ENCODE results near the gene NKX2-3. TPM values are rescaled to one million over a fixed set of nuclear protein-coding genes. Genes with fewer than 3 reads are reported as not detected.

Gene NKX2-3
- total and polyA plus RNA-seq, 8 donors = 0.45 to 5.8 (median 1.1) TPM; not detected in 1

DNA sequence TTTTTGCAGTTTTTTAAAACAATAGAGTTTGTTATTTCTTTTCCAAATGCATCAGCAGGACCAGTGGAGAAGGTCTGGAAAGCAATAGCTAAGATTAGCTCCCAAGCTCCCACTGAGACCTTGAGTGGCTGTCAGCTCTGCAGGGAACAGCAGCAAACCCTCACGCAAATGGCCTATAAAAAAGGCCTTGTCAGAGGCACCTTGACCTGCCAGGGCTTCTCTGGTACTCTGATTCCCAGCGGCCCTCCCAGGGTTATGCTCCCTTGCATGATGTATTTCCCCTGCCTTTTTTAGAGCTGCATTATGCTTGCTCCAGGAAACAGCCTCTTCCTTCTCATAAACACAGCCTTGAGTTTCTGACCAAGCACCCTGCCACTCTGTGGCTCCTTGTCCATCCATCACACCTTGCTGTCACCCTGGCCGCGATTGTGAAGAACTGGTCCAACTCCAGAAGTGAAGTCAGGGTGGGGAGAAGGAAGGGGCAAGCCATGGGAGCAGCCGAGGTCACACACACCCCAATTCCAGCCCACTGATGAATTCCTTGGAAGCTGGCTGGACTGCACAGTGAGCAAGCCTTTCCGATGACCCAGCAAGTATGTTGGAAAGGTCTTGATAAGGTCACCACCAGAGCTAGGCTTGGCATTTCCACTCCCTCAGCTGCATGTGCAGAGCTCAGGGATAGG, 35.3 kb upstream of the NKX2-3 start:
- Histone ChIP-seq H3K36me3 (no peaks in the 10 kb centered on the region), H3K4me1 (no peaks in the 10 kb centered on the region), H3K4me3 (no peak overlapping the region), H3K27me3 (peaks cover 0 to 27% (median 0%) of the 10 kb centered on the region in 3 donors), H3K9me3 (peaks cover 0 to 16% (median 14%) of the 10 kb centered on the region in 4 donors), H3K27ac (no peak overlapping the region)
- 37 to 69% (median 55%) methylated on average over 6 of the region's 6 CpGs for WGBS, 5 donors
- TF ChIP-seq POLR2AphosphoS5 (IDR thresholded peaks at IDR 0.05) = no peak
- TF ChIP-seq EP300 (IDR thresholded peaks at IDR 0.05) = no peak
- no peak for TF ChIP-seq POLR2A (IDR thresholded peaks at IDR 0.05)
- TF ChIP-seq, protein P1, sequence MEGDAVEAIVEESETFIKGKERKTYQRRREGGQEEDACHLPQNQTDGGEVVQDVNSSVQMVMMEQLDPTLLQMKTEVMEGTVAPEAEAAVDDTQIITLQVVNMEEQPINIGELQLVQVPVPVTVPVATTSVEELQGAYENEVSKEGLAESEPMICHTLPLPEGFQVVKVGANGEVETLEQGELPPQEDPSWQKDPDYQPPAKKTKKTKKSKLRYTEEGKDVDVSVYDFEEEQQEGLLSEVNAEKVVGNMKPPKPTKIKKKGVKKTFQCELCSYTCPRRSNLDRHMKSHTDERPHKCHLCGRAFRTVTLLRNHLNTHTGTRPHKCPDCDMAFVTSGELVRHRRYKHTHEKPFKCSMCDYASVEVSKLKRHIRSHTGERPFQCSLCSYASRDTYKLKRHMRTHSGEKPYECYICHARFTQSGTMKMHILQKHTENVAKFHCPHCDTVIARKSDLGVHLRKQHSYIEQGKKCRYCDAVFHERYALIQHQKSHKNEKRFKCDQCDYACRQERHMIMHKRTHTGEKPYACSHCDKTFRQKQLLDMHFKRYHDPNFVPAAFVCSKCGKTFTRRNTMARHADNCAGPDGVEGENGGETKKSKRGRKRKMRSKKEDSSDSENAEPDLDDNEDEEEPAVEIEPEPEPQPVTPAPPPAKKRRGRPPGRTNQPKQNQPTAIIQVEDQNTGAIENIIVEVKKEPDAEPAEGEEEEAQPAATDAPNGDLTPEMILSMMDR (IDR thresholded peaks at IDR 0.05) = no peak
- intact Hi-C loops (cut with DNase I; ENCODE audit: low total_unique reads) = no loop called here
- DNase-seq = peak in 1 of 2 donors; percentile 6

DNA sequence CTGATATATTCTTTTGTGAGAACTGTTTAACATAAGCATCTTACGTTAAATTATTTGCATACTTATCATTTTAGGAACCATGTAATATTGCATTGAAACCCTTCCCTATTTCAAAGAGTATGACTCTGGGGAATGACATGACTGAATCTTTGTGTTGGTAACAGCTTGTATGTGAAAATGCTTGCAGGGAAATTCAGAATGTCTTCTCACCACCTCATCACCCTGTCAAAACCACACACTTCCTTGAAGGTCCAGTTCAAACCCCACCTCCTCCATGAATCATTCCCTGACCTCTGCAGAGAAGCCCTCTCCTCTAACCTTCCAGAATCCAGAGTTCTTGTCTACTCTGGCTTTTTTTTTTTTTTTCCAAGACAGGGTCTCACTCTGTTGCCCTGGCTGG, 26.3 kb upstream of the NKX2-3 start:
- DNase-seq = no peak
- no peak overlapping the region for H3K27ac ChIP-seq
- no peaks in the 10 kb centered on the region for H3K36me3 ChIP-seq
- WGBS, 5 donors = 65 to 89% (median 75%) methylated on average over 1 of the region's 1 CpG
- H3K4me3 ChIP-seq = no peak overlapping the region
- no peak for TF ChIP-seq EP300 (IDR thresholded peaks at IDR 0.05)
- TF ChIP-seq POLR2A (IDR thresholded peaks at IDR 0.05) = no peak
- TF ChIP-seq POLR2AphosphoS5 (IDR thresholded peaks at IDR 0.05) = no peak
- TF ChIP-seq, protein P1 (IDR thresholded peaks at IDR 0.05) = no peak
- no peaks in the 10 kb centered on the region for H3K9me3 ChIP-seq
- intact Hi-C loops (cut with DNase I; ENCODE audit: low total_unique reads) = no loop called here
- peaks cover 0 to 68% (median 0%) of the 10 kb centered on the region in 3 donors for H3K27me3 ChIP-seq
- no peaks in the 10 kb centered on the region for H3K4me1 ChIP-seq

DNA sequence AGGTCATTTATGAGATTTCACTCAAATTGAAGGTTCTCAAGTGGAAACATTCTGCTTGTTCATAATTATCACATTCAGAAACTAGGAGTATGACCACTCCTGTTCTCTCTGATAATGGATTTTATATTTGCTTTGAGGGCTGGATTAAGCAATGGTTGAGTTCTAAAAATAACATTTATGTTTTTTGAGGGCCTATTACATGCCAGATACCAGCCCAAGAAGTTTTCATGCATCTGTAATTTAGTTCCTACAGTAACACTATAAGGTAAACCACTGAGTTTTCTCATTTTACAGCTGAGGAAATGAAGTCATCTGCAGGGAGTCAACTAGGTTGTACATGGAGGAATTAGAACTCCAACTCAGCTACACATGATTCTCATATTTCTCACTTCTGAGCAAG, 25.5 kb upstream of the NKX2-3 start:
- intact Hi-C loops (cut with DNase I; ENCODE audit: low total_unique reads) = no loop called here
- Histone ChIP-seq H3K4me3 (no peak overlapping the region), H3K4me1 (no peaks in the 10 kb centered on the region), H3K27ac (no peak overlapping the region), H3K9me3 (no peaks in the 10 kb centered on the region), H3K36me3 (no peaks in the 10 kb centered on the region), H3K27me3 (peaks cover 0 to 65% (median 0%) of the 10 kb centered on the region in 3 donors)
- TF ChIP-seq EP300 (IDR thresholded peaks at IDR 0.05) = no peak
- no peak for TF ChIP-seq POLR2A (IDR thresholded peaks at IDR 0.05)
- no peak for TF ChIP-seq POLR2AphosphoS5 (IDR thresholded peaks at IDR 0.05)
- TF ChIP-seq, protein P1 (IDR thresholded peaks at IDR 0.05) = no peak
- no peak for DNase-seq

DNA sequence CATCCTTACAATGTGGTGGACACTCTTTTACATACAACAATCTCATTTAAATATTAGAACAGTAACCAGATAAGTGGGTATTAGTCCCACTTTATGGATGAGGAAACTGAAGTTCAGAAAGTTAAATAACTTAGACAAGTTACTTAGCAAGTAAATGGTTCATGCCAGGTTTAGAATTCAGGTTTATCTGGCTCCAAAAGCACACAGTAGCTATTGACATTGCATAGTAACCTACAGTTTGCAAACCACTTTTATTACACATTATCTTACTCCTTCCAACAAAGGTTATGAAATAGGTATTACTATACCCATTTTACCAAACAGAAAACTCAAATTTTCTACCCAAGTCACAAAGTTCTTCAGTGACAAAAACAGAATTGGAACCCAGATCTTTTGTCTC, 19.7 kb upstream of the NKX2-3 start:
- peaks cover 0 to 86% (median 3%) of the 10 kb centered on the region in 3 donors for H3K27me3 ChIP-seq
- H3K9me3 ChIP-seq = no peaks in the 10 kb centered on the region
- TF ChIP-seq POLR2A (IDR thresholded peaks at IDR 0.05) (no peak), EP300 (IDR thresholded peaks at IDR 0.05) (no peak), POLR2AphosphoS5 (IDR thresholded peaks at IDR 0.05) (no peak)
- TF ChIP-seq, protein P1 (IDR thresholded peaks at IDR 0.05) = no peak
- no peak overlapping the region for H3K4me3 ChIP-seq
- H3K36me3 ChIP-seq = no peaks in the 10 kb centered on the region
- intact Hi-C loops (cut with DNase I; ENCODE audit: low total_unique reads) = no loop called here
- H3K4me1 ChIP-seq = no peaks in the 10 kb centered on the region
- DNase-seq = no peak
- H3K27ac ChIP-seq = no peak overlapping the region

Data from stomach (tissue), 9 donors.